HepG2 (cell line): ENCODE measurements around the gene PSG5. TPM values are rescaled to one million over a fixed set of nuclear protein-coding genes. Genes with fewer than 3 reads are reported as not detected.
"Not testable (repeated sequence)": the region's sequence is repeated elsewhere in the genome, so short reads cannot be mapped to it uniquely, and the experiment has no call there.

ENCODE experiments used
- ATAC-seq: fragments of 200-7000 bp; cut with Tn5 transposase; 3 replicates; pipeline ENCODE4 v1.9.1; 2020; ENCODE audit warnings: mild to moderate bottlenecking, moderate library complexity
- BruUV-seq: library from RNA; stranded (reverse); fragments of 400-500 nt; replicated peaks from 2 replicates; lab custom pipeline; 2021; lab: Mats Ljungman, UMichigan
- CTCF ChIA-PET: fragments of 300-600 bp; formaldehyde crosslinking; extraction: SDS; loops from one replicate; lab custom pipeline; 2021; ENCODE audit warnings: low total read pairs, inconsistent platforms, low intra/inter-chr PET ratio; lab: Yijun Ruan, JAX
- POLR2A ChIA-PET: fragments of 350-600 bp; sonication (Branson Sonifier 250); formaldehyde crosslinking; loops from one replicate; lab custom pipeline; 2020; ENCODE audit warnings: antibody characterized with exemption, inconsistent platforms; lab: Yijun Ruan, JAX
- DNase-seq: peaks from one replicate; pipeline ENCODE4 v3.0.0-alpha.2; 2015; ENCODE audit warnings: low spot score
- FAIRE-seq: peaks from 3 replicates; lab custom pipeline; 2011; peaks lifted over from hg19 to GRCh38; lab: Jason Lieb, UNC
- H2AFZ ChIP-seq: one replicate; pipeline ENCODE4 v1.6.1; 2011; ENCODE audit warnings: low read length, inconsistent platforms
- H3K27ac ChIP-seq: fragments of 300-600 bp; 3 replicates; pipeline ENCODE4 v1.8.0; 2011; ENCODE audit warnings: mixed run types, mild to moderate bottlenecking, mixed read lengths, low read length, inconsistent platforms; ENCODE audit not compliant: insufficient read depth; ENCODE audit errors: extremely low read length
- H3K27me3 ChIP-seq, 2 experiments: fragments of 200-600 bp in 1 of 2; 2 replicates in 1 of 2; 3 replicates in 1 of 2; pipeline versions ENCODE4 v1.6.0 to v1.8.0; 2011; ENCODE audit warnings: low read length in 2 of 2, mild to moderate bottlenecking in 2 of 2, moderate library complexity in 2 of 2, inconsistent platforms in 1 of 2; ENCODE audit not compliant: insufficient read depth in 2 of 2, control insufficient read depth in 1 of 2
- H3K36me3 ChIP-seq, 2 experiments: fragments of 200-600 bp in 1 of 2; replicated peaks in 1 of 2; 2 replicates in 1 of 2; 3 replicates in 1 of 2; pipeline versions ENCODE4 v1.5.1 to v1.8.0; 2011; ENCODE audit warnings: low read length in 2 of 2, inconsistent platforms in 1 of 2; ENCODE audit not compliant: insufficient read depth in 2 of 2, control insufficient read depth in 1 of 2
- H3K4me1 ChIP-seq: 2 replicates; pipeline ENCODE4 v1.5.1; 2012; ENCODE audit warnings: low read length, inconsistent platforms; ENCODE audit not compliant: insufficient read depth
- H3K4me2 ChIP-seq: 2 replicates; pipeline ENCODE4 v1.6.0; 2011; ENCODE audit warnings: low read depth, low read length, inconsistent platforms
- H3K4me3 ChIP-seq, 3 experiments: fragments of 200-600 bp in 1 of 3; sonication (generic), shearing (Covaris generic) in 1 of 3; replicated peaks in 1 of 3; 2 replicates each; pipeline ENCODE4 v1.5.1; 2011 to 2016; ENCODE audit warnings: low read length in 3 of 3, inconsistent platforms in 2 of 3, low read depth in 2 of 3, mild to moderate bottlenecking in 2 of 3, control low read depth in 1 of 3, mixed read lengths in 1 of 3; ENCODE audit not compliant: insufficient read depth in 1 of 3
- H3K79me2 ChIP-seq: one replicate; pipeline ENCODE4 v1.6.1; 2011; ENCODE audit warnings: low read length, inconsistent platforms; ENCODE audit not compliant: insufficient read depth
- H3K9ac ChIP-seq: 2 replicates; pipeline ENCODE4 v1.6.0; 2011; ENCODE audit warnings: mild to moderate bottlenecking, low read depth, low read length, inconsistent platforms; ENCODE audit not compliant: insufficient read depth
- H3K9me3 ChIP-seq: 2 replicates; pipeline ENCODE4 v1.5.1; 2012; ENCODE audit warnings: mild to moderate bottlenecking, low read length
- H4K20me1 ChIP-seq: 2 replicates; pipeline ENCODE4 v1.6.0; 2011; ENCODE audit warnings: inconsistent platforms, mild to moderate bottlenecking, low read length, moderate library complexity; ENCODE audit not compliant: insufficient read depth
- KDM6A ChIP-seq: IDR thresholded peaks from 2 replicates; pipeline ENCODE4 v1.6.1; 2016; ENCODE audit warnings: low read depth
- MBNL3 ChIP-seq: fragments of 250-450 bp; sonication (Bioruptor Pico); conservative IDR thresholded peaks from 2 replicates; pipeline ENCODE4 v1.8.0; 2022; ENCODE audit warnings: mild to moderate bottlenecking, inconsistent platforms
- PHB2 ChIP-seq: fragments of 450-650 bp; IDR thresholded peaks from 2 replicates; pipeline ENCODE4 v1.6.1; 2018; ENCODE audit not compliant: partially characterized antibody
- TBL1XR1 ChIP-seq: fragments of 150-350 bp; IDR thresholded peaks from 2 replicates; pipeline ENCODE4 v1.6.1; 2014; ENCODE audit warnings: borderline replicate concordance, low read length; ENCODE audit not compliant: partially characterized antibody
- WGBS: methylation state at CpG from one replicate; pipeline ENCODE4 v1.1.6; 2017; ENCODE audit warnings: low lambda C conversion rate; 5-methylcytosine and 5-hydroxymethylcytosine counted together
- in situ Hi-C: cut with HindIII; loops from 2 replicates; pipeline ENCODE4 v1.10.0; 2017; ENCODE audit warnings: low pct_unique_long_range_greater_than_20kb; ENCODE audit not compliant: extremely low pct_ligation_motif_present
- intact Hi-C: fragments of 100-400 bp; cut with micrococcal nuclease; formaldehyde crosslinking; loops from one replicate; pipeline ENCODE4 v1.10.0; 2022; ENCODE audit not compliant: unreplicated experiment
- polyA plus RNA-seq, 8 experiments: library from polyadenylated mRNA; depleted of rRNA in 3 of 8; stranded (reverse) in 7 of 8; unstranded in 1 of 8; fragments of >200 nt; fragmentation: Illumina TruSeq in 4 of 8; extraction: Trizol in 4 of 8; gene quantifications; 2 replicates each; pipeline versions ENCODE4 v1.2.1 to v1.2.3, GENCODE V29; 2011 to 2016; ENCODE audit warnings: low read depth in 4 of 8, missing spikeins in 1 of 8, mixed read lengths in 1 of 8; ENCODE audit not compliant: insufficient read depth in 1 of 8
- total RNA-seq, 5 experiments: library from RNA; depleted of rRNA; stranded (reverse); fragments of >200 nt; fragmentation: Illumina TruSeq; extraction: Trizol; gene quantifications; 2 replicates each; pipeline ENCODE4 v1.2.3, GENCODE V29; 2016; ENCODE audit warnings: low read depth in 1 of 5
- TF ChIP-seq, protein P1 (sequence below): sonication (generic); formaldehyde crosslinking; IDR thresholded peaks from 2 replicates; pipeline ENCODE4 v1.4.0; 2020; ENCODE audit warnings: missing genetic modification reagents, borderline replicate concordance
- TF ChIP-seq, protein P2 (sequence below): IDR thresholded peaks from 2 replicates; pipeline ENCODE4 v1.6.1; 2016; ENCODE audit warnings: mild to moderate bottlenecking, missing biosample characterization, missing genetic modification reagents
- TF ChIP-seq, protein P3 (sequence below): sonication (generic); IDR thresholded peaks from 2 replicates; pipeline ENCODE4 v1.6.1; 2016; ENCODE audit warnings: low read depth, borderline replicate concordance

Gene PSG5
- total and polyA plus RNA-seq, 2 of the 13 experiments (the other 11 are each of a cell fraction or from before 2014, with no cell fraction given) = not detected

DNA sequence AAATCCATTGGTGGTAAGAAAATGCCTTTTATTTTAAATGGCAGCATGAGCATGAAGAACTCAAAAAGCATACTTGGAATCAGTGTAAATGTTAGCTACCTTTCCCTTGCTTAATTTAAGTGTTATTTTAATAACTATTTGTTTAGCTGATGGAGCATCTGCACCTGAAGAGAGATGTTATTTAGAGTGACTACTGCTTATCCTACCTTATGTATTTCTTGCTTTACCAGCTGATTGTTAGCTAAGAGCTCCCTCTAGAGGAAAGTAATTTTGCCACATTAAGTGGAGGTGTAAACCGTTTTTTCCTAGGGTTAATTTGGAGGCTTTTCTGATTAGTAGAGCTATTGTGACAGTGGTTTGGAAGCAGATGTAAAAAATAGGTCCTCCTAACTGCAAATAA, 40.6 kb upstream of the PSG5 start:
- CTCF ChIA-PET = not testable (repeated sequence)

DNA sequence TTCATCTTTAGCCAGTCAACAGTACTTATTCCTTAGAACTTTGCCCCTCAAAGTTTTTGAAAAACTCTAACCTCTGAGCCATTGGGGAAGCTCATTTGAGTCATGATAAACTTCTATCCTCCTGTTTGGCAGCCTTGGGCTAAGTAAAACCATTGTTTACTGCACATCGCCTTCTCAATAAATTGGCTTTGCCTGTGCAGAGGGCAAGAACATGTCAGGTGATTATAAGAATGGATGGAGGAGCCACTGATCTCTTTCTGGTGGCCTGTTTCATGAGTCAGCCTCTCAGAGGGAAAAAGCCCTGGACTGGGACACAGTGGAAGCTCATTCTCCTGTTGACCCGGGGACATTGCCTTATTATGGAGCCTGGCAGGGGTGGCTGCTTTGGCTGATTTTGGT, 38.5 kb upstream of the PSG5 start:
- intact Hi-C loops = no loop called here
- no peak overlapping the region for H2AFZ ChIP-seq
- H3K9ac ChIP-seq = no peak overlapping the region
- no peak for DNase-seq
- FAIRE-seq = no peak
- no peaks in the 10 kb centered on the region for H3K4me1 ChIP-seq
- H3K4me3 ChIP-seq = no peak overlapping the region
- no peaks in the 10 kb centered on the region for H3K27me3 ChIP-seq
- no peak overlapping the region for H3K27ac ChIP-seq
- ATAC-seq = no peak
- H4K20me1 ChIP-seq = no peaks in the 10 kb centered on the region
- H3K79me2 ChIP-seq = no peaks in the 10 kb centered on the region
- no peaks in the 10 kb centered on the region for H3K9me3 ChIP-seq
- no peak overlapping the region for H3K4me2 ChIP-seq
- H3K36me3 ChIP-seq = no peaks in the 10 kb centered on the region
- TF ChIP-seq, protein P1, sequence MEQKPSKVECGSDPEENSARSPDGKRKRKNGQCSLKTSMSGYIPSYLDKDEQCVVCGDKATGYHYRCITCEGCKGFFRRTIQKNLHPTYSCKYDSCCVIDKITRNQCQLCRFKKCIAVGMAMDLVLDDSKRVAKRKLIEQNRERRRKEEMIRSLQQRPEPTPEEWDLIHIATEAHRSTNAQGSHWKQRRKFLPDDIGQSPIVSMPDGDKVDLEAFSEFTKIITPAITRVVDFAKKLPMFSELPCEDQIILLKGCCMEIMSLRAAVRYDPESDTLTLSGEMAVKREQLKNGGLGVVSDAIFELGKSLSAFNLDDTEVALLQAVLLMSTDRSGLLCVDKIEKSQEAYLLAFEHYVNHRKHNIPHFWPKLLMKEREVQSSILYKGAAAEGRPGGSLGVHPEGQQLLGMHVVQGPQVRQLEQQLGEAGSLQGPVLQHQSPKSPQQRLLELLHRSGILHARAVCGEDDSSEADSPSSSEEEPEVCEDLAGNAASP (CRISPR knock-in tag) = no peak
- TF ChIP-seq PHB2 (no peak), TBL1XR1 (no peak), MBNL3 (CRISPR knock-in tag) (no peak), KDM6A (CRISPR knock-in tag) (no peak)
- TF ChIP-seq, protein P2, sequence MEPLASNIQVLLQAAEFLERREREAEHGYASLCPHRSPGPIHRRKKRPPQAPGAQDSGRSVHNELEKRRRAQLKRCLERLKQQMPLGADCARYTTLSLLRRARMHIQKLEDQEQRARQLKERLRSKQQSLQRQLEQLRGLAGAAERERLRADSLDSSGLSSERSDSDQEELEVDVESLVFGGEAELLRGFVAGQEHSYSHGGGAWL (CRISPR knock-in tag) = no peak
- POLR2A ChIA-PET = no interaction called here
- 76% methylated on average over 2 of the region's 2 CpGs for WGBS
- CTCF ChIA-PET = no interaction called here
- in situ Hi-C loops = no loop called here
- no TSS peak for BruUV-seq

More for the DNA sequence above, 40.6 kb upstream of the PSG5 start:
- H3K9me3 ChIP-seq, in situ Hi-C loops, BruUV-seq, H3K4me2 ChIP-seq, H3K9ac ChIP-seq, DNase-seq, ATAC-seq, POLR2A ChIA-PET, H3K4me3 ChIP-seq, H3K27me3 ChIP-seq, H3K36me3 ChIP-seq, FAIRE-seq, H4K20me1 ChIP-seq, H3K27ac ChIP-seq, H3K4me1 ChIP-seq, H2AFZ ChIP-seq, H3K79me2 ChIP-seq, intact Hi-C loops: not testable (repeated sequence)
- WGBS = 6% methylated on average over 1 of the region's 1 CpG
- TF ChIP-seq, protein P3, sequence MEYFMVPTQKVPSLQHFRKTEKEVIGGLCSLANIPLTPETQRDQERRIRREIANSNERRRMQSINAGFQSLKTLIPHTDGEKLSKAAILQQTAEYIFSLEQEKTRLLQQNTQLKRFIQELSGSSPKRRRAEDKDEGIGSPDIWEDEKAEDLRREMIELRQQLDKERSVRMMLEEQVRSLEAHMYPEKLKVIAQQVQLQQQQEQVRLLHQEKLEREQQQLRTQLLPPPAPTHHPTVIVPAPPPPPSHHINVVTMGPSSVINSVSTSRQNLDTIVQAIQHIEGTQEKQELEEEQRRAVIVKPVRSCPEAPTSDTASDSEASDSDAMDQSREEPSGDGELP = 0 out of 2 replicates have a peak, but pooled peaks have one; percentile 20

DNA sequence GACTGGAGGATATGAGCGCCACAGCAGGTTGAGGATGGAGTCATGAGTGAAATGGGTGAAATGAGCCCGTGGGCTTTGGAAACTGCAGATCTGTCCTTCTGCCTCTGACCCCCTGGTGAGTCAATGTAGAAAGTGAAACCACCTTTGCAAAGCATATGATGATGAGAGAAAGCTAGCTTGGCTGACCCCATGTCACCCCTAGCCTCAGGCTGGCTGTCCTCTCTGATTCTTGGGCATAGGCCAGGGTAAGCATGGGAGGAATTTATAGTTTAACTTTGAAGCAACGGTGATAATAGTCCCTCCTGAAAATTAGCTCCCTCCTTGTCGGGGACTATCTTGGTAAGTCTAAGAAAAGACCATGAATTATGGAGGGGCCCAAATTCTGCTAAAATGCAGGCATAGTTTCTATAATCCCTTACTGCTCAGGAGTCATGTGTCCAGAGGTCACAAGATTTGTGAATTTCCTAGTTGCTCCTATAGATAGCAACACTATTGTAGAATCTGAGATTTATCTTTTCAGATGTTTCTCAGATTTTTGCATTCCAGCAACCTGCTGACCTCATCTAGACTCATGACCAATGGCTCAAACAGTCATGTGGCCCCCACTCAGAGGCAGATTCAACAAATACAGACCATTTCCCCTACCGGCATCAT, 38.0 kb upstream of the PSG5 start:
- H4K20me1 ChIP-seq, H3K27me3 ChIP-seq, in situ Hi-C loops, intact Hi-C loops, H3K4me1 ChIP-seq, CTCF ChIA-PET, H2AFZ ChIP-seq, H3K4me2 ChIP-seq, DNase-seq, H3K4me3 ChIP-seq, H3K27ac ChIP-seq, ATAC-seq, FAIRE-seq, H3K36me3 ChIP-seq, H3K9me3 ChIP-seq, BruUV-seq, H3K9ac ChIP-seq, H3K79me2 ChIP-seq, POLR2A ChIA-PET: not testable (repeated sequence)
- WGBS = 0% methylated on average over 3 of the region's 5 CpGs
